AG10803 (cell line): ENCODE data around the gene ZNF860.
A peak's percentile ranks its signal among the peaks of the same experiment; 100 is the strongest.

Experiments used
- DNase-seq: peaks from one replicate; pipeline ENCODE4 v3.0.0; 2010; ENCODE audit warnings: low read depth
- H3K4me3 ChIP-seq: 2 replicates; pipeline ENCODE4 v1.5.1; 2011; ENCODE audit warnings: mild to moderate bottlenecking, low read length, control low read depth
- CTCF ChIP-seq: conservative IDR thresholded peaks from 2 replicates; pipeline ENCODE4 v1.5.1; 2011; ENCODE audit warnings: mild to moderate bottlenecking, low read length, control low read depth, inconsistent platforms

Gene ZNF860

GRCh38 chr3:31953091-31953490 lies 28.5 kb upstream of the ZNF860 start:
- no peak for DNase-seq
- TF ChIP-seq CTCF = no peak
- H3K4me3 ChIP-seq = no peak overlapping the region

GRCh38 chr3:31953636-31954035 lies 27.9 kb upstream of the ZNF860 start:
- TF ChIP-seq CTCF = no peak
- no peak for DNase-seq
- H3K4me3 ChIP-seq = no peak overlapping the region

- no peak for DNase-seq
- no peak overlapping the region for H3K4me3 ChIP-seq
- no peak for TF ChIP-seq CTCF
These were observed 26.0 kb upstream of the ZNF860 start for GRCh38 chr3:31955581-31955980.

- DNase-seq = no peak
- TF ChIP-seq CTCF = no peak
- no peak overlapping the region for H3K4me3 ChIP-seq
These were observed 24.4 kb upstream of the ZNF860 start for GRCh38 chr3:31957106-31957505.

GRCh38 chr3:31958701-31959152 lies 22.8 kb upstream of the ZNF860 start:
- TF ChIP-seq CTCF = no peak
- H3K4me3 ChIP-seq = no peak overlapping the region
- DNase-seq = no peak

- H3K4me3 ChIP-seq = no peak overlapping the region
- DNase-seq = no peak
- TF ChIP-seq CTCF = no peak
These were observed 22.3 kb upstream of the ZNF860 start for GRCh38 chr3:31959251-31959650.

- no peak for TF ChIP-seq CTCF
- DNase-seq = no peak
- H3K4me3 ChIP-seq = peak overlapping the region; percentile 22
These were observed 21.4 kb upstream of the ZNF860 start for GRCh38 chr3:31959951-31960792.
